Esophagus muscularis mucosa (tissue), 4 donors: ENCODE data around the gene LRIT2.
"Not testable (repeated sequence)": the region's sequence is repeated elsewhere in the genome, so short reads cannot be mapped to it uniquely, and the experiment has no call there.

Experiments
- CTCF ChIP-seq, 3 experiments: fragments of 200-600 bp in 2 of 3; fragments of 450-650 bp in 1 of 3; sonication (generic) in 2 of 3; IDR thresholded peaks; one replicate each; pipeline ENCODE4 v1.5.1; 2017 to 2019; ENCODE audit warnings: antibody characterized with exemption in 3 of 3, mild to moderate bottlenecking in 2 of 3, moderate library complexity in 1 of 3
- EP300 ChIP-seq: sonication (generic); formaldehyde crosslinking; IDR thresholded peaks from one replicate; pipeline ENCODE4 v1.6.1; 2017; ENCODE audit warnings: antibody characterized with exemption
- POLR2AphosphoS5 ChIP-seq, 2 donors: sonication (generic); formaldehyde crosslinking; IDR thresholded peaks; one replicate each; pipeline ENCODE4 v1.6.1; 2017; ENCODE audit warnings: antibody characterized with exemption in 2 of 2

GRCh38 chr10:84180386-84180785 is 45.0 kb downstream of the LRIT2 start:
- TF ChIP-seq POLR2AphosphoS5 (IDR thresholded peaks at IDR 0.05); CTCF (IDR thresholded peaks at IDR 0.05); EP300: not testable (repeated sequence)
